Neural crest cell (in vitro differentiated cells): ENCODE data around the gene CEND1. TPM values are rescaled to one million over a fixed set of nuclear protein-coding genes. Genes with fewer than 3 reads are reported as not detected.
A peak's percentile ranks its signal among the peaks of the same experiment; 100 is the strongest.
"Not testable (repeated sequence)": the region's sequence is repeated elsewhere in the genome, so short reads cannot be mapped to it uniquely, and the experiment has no call there.

Experiments used
- DNase-seq: peaks from one replicate; pipeline ENCODE4 v3.0.0; 2021; ENCODE audit warnings: low read depth, mixed read lengths, low spot score
- H3K27ac Mint-ChIP-seq: one replicate; pipeline ENCODE4 v1.8.0; 2021; ENCODE audit warnings: mild to moderate bottlenecking, mixed read lengths; ENCODE audit not compliant: unreplicated experiment
- H3K27me3 Mint-ChIP-seq: 2 replicates; pipeline ENCODE4 v1.8.0; 2021; ENCODE audit warnings: low read depth, mild to moderate bottlenecking, mixed read lengths
- H3K36me3 Mint-ChIP-seq: 2 replicates; pipeline ENCODE4 v1.8.0; 2021; ENCODE audit warnings: low read depth, mild to moderate bottlenecking, mixed read lengths
- H3K4me1 Mint-ChIP-seq: 2 replicates; pipeline ENCODE4 v1.8.0; 2021; ENCODE audit warnings: mixed read lengths
- H3K4me3 Mint-ChIP-seq: one replicate; pipeline ENCODE4 v1.8.0; 2021; ENCODE audit warnings: mild to moderate bottlenecking, mixed read lengths
- H3K9me3 Mint-ChIP-seq: 2 replicates; pipeline ENCODE4 v1.8.0; 2021; ENCODE audit warnings: mixed read lengths
- CTCF ChIP-seq: fragments of 200-600 bp; sonication (generic); conservative IDR thresholded peaks from 2 replicates; pipeline ENCODE4 v1.5.0; 2021; ENCODE audit warnings: antibody characterized with exemption, mild to moderate bottlenecking
- total RNA-seq: library from RNA; stranded (reverse); gene quantifications from 2 replicates; pipeline ENCODE4 v1.2.1, GENCODE V29; 2021

Gene CEND1
- total RNA-seq, 1 donor from 2014 or later = 1.2 TPM

- no peaks in the 10 kb centered on the region for H3K27me3 Mint-ChIP-seq
- H3K9me3 Mint-ChIP-seq = no peaks in the 10 kb centered on the region
- TF ChIP-seq CTCF = peak; percentile 33
- H3K4me3 Mint-ChIP-seq = peak within 1 kb of the TSS; percentile 91
- H3K27ac Mint-ChIP-seq = no peak within 1 kb of the TSS
- H3K4me1 Mint-ChIP-seq = peaks cover 20% of the 10 kb centered on the region
- DNase-seq = peak; percentile 91
- no peaks in the 10 kb centered on the region for H3K36me3 Mint-ChIP-seq
Measured at GRCh38 chr11:747158-748006, 42.5 kb downstream of the CEND1 start, which contains the start of gene TALDO1. TSS of gene TALDO1 (plus strand) at chr11:747464. CDS start at chr11:747482, 18 bp downstream.

- Mint-ChIP-seq H3K9me3 (no peaks in the 10 kb centered on the region), H3K4me3 (peak overlapping the region; percentile 89), H3K4me1 (peaks cover 20% of the 10 kb centered on the region), H3K27ac (no peak overlapping the region), H3K36me3 (no peaks in the 10 kb centered on the region), H3K27me3 (no peaks in the 10 kb centered on the region)
- TF ChIP-seq CTCF = no peak
- peak; percentile 25 for DNase-seq
Measured at GRCh38 chr11:746289-747157, 43.4 kb downstream of the CEND1 start.

- no peak for DNase-seq
- Mint-ChIP-seq H3K27me3 (no peaks in the 10 kb centered on the region), H3K36me3 (no peaks in the 10 kb centered on the region), H3K4me3 (peak overlapping the region; percentile 78), H3K27ac (no peak overlapping the region), H3K4me1 (peaks cover 20% of the 10 kb centered on the region), H3K9me3 (no peaks in the 10 kb centered on the region)
- TF ChIP-seq CTCF = no peak
Measured at GRCh38 chr11:745428-745827, 44.5 kb downstream of the CEND1 start.

GRCh38 chr11:742571-743201 is 47.2 kb downstream of the CEND1 start:
- peaks cover 3% of the 10 kb centered on the region for H3K27me3 Mint-ChIP-seq
- no peaks in the 10 kb centered on the region for H3K36me3 Mint-ChIP-seq
- no peak for DNase-seq
- no peak overlapping the region for H3K27ac Mint-ChIP-seq
- H3K4me3 Mint-ChIP-seq = no peak overlapping the region
- H3K4me1 Mint-ChIP-seq = peaks cover 14% of the 10 kb centered on the region
- no peak for TF ChIP-seq CTCF
- no peaks in the 10 kb centered on the region for H3K9me3 Mint-ChIP-seq

GRCh38 chr11:742156-742546 is 47.7 kb downstream of the CEND1 start:
- H3K4me1 Mint-ChIP-seq = peaks cover 19% of the 10 kb centered on the region
- H3K4me3 Mint-ChIP-seq = no peak overlapping the region
- no peak for TF ChIP-seq CTCF
- no peak overlapping the region for H3K27ac Mint-ChIP-seq
- H3K9me3 Mint-ChIP-seq = no peaks in the 10 kb centered on the region
- no peak for DNase-seq
- no peaks in the 10 kb centered on the region for H3K36me3 Mint-ChIP-seq
- peaks cover 8% of the 10 kb centered on the region for H3K27me3 Mint-ChIP-seq

GRCh38 chr11:737899-738298 is 52.0 kb downstream of the CEND1 start:
- peaks cover 14% of the 10 kb centered on the region for H3K4me1 Mint-ChIP-seq
- not testable (repeated sequence) for H3K4me3 Mint-ChIP-seq, DNase-seq, H3K27ac Mint-ChIP-seq, H3K9me3 Mint-ChIP-seq, H3K36me3 Mint-ChIP-seq
- peaks cover 14% of the 10 kb centered on the region for H3K27me3 Mint-ChIP-seq
